ENCODE results near the gene MZF1.

DNA sequence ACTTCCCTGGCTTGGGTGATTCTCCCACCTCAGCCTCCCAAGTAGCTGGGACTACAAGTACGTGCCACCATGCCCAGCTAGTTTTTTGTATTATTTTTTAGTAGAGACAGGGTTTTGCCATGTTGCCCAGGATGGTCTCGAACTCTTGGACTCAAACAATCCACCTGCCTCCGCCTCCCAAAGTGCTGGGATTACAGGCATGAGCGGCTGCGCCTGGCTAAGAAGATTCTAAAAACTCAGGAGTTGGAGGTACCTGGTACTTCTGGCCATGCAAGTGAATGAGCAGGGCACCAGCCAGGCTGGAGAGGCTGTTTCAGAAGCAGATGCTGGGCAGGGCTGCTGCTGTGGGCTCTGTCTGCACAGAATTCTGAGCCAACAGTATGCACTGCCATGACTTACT, 6.1 kb downstream of the MZF1 start:
- TF ChIP-seq, protein P1, sequence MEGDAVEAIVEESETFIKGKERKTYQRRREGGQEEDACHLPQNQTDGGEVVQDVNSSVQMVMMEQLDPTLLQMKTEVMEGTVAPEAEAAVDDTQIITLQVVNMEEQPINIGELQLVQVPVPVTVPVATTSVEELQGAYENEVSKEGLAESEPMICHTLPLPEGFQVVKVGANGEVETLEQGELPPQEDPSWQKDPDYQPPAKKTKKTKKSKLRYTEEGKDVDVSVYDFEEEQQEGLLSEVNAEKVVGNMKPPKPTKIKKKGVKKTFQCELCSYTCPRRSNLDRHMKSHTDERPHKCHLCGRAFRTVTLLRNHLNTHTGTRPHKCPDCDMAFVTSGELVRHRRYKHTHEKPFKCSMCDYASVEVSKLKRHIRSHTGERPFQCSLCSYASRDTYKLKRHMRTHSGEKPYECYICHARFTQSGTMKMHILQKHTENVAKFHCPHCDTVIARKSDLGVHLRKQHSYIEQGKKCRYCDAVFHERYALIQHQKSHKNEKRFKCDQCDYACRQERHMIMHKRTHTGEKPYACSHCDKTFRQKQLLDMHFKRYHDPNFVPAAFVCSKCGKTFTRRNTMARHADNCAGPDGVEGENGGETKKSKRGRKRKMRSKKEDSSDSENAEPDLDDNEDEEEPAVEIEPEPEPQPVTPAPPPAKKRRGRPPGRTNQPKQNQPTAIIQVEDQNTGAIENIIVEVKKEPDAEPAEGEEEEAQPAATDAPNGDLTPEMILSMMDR (conservative IDR thresholded peaks at IDR 0.05; ENCODE audit: low read length) = no peak
- no peak for TF ChIP-seq EZH2phosphoT487 (IDR thresholded peaks at IDR 0.05; ENCODE audit: borderline replicate concordance, low read depth, low read length)
